ENCODE data around the gene AACS.
"Not testable (repeated sequence)": the region's sequence is repeated elsewhere in the genome, so short reads cannot be mapped to it uniquely, and the experiment has no call there.

Gene AACS

GRCh38 chr12:125065021-125065918 is at the start of gene AACS:
Gene AACS, plus strand, starts transcription at chr12:125065435. Its CDS starts 150 bp downstream, at chr12:125065585.
- peak; percentile 29 to 88 for DNase-seq

- DNase-seq: no peak
Measured at GRCh38 chr12:125015680-125016310, 49.4 kb upstream of the AACS start.

GRCh38 chr12:125017801-125018200 is 47.4 kb upstream of the AACS start:
- no peak for DNase-seq

- no peak for DNase-seq
Measured at GRCh38 chr12:125018356-125018755, 46.9 kb upstream of the AACS start.

- no peak for DNase-seq
Measured at GRCh38 chr12:125021096-125021495, 44.1 kb upstream of the AACS start.

GRCh38 chr12:125021771-125022170 is 43.5 kb upstream of the AACS start:
- DNase-seq: no peak

GRCh38 chr12:125023065-125023464 is 42.2 kb upstream of the AACS start:
- DNase-seq: no peak

GRCh38 chr12:125024949-125025563 is 40.2 kb upstream of the AACS start:
- no peak for DNase-seq

GRCh38 chr12:125025606-125026235 is 39.5 kb upstream of the AACS start:
- DNase-seq: no peak

- DNase-seq: no peak
Measured at GRCh38 chr12:125028106-125028505, 37.1 kb upstream of the AACS start.

- no peak for DNase-seq
Measured at GRCh38 chr12:125029761-125030358, 35.4 kb upstream of the AACS start.

GRCh38 chr12:125031471-125031870 is 33.8 kb upstream of the AACS start:
- not testable (repeated sequence) for DNase-seq

- DNase-seq: no peak
Measured at GRCh38 chr12:125032466-125033152, 32.6 kb upstream of the AACS start.

- no peak for DNase-seq
Measured at GRCh38 chr12:125033288-125033687, 31.9 kb upstream of the AACS start.

GRCh38 chr12:125038976-125039625 is 26.1 kb upstream of the AACS start:
- no peak for DNase-seq

- no peak for DNase-seq
Measured at GRCh38 chr12:125049093-125049458, 16.2 kb upstream of the AACS start.

GRCh38 chr12:125050446-125050845 is 14.8 kb upstream of the AACS start:
- DNase-seq: no peak

- DNase-seq: no peak
Measured at GRCh38 chr12:125050868-125051267, 14.4 kb upstream of the AACS start.

GRCh38 chr12:125053821-125054220 is 11.4 kb upstream of the AACS start:
- no peak for DNase-seq

- DNase-seq: no peak
Measured at GRCh38 chr12:125055591-125055990, 9.6 kb upstream of the AACS start.

- DNase-seq: no peak
Measured at GRCh38 chr12:125056306-125056705, 8.9 kb upstream of the AACS start.

- no peak for DNase-seq
Measured at GRCh38 chr12:125057708-125058107, 7.5 kb upstream of the AACS start.

Data from NCI-H526 (cell line).